Activated T-helper 2 cell treated with anti-CD3 and anti-CD28 coated beads, Interferon-gamma antibody, Interleukin-2, Interleukin-4, amounts not matched to agents 10 μg/mL and 5 μg/mL and 100 μg/mL, durations not matched to agents 14 hours and 24 hours and 36 hours (primary cell): ENCODE measurements around the gene SPRED3. TPM values are rescaled to one million over a fixed set of nuclear protein-coding genes. Genes with fewer than 3 reads are reported as not detected.
"Not testable (repeated sequence)": the region's sequence is repeated elsewhere in the genome, so short reads cannot be mapped to it uniquely, and the experiment has no call there.

Experiments
- DNase-seq: peaks from one replicate; pipeline ENCODE4 v3.0.0; 2021; ENCODE audit warnings: low spot score
- H3K27ac Mint-ChIP-seq: one replicate; pipeline ENCODE4 v1.8.0; 2021; ENCODE audit warnings: mixed read lengths
- H3K27me3 Mint-ChIP-seq: one replicate; pipeline ENCODE4 v1.8.0; 2021; ENCODE audit warnings: low read depth, mixed read lengths
- H3K36me3 Mint-ChIP-seq: one replicate; pipeline ENCODE4 v1.8.0; 2021; ENCODE audit warnings: low read depth, mixed read lengths
- H3K4me1 Mint-ChIP-seq: one replicate; pipeline ENCODE4 v1.8.0; 2021; ENCODE audit warnings: low read depth, mixed read lengths
- H3K4me3 Mint-ChIP-seq: one replicate; pipeline ENCODE4 v1.8.0; 2021; ENCODE audit warnings: low read depth, mild to moderate bottlenecking, moderate library complexity, mixed read lengths
- H3K9me3 Mint-ChIP-seq: one replicate; pipeline ENCODE4 v1.8.0; 2021; ENCODE audit warnings: mixed read lengths
- intact Hi-C: fragments of 100-400 bp; cut with micrococcal nuclease; formaldehyde crosslinking; loops from one replicate; pipeline ENCODE4 v1.15.1; 2023
- total RNA-seq: library from RNA; stranded (reverse); gene quantifications from 2 replicates; pipeline ENCODE4 v1.2.3, GENCODE V29; 2022

The SPRED3 gene
- total RNA-seq, 1 donor from 2014 or later, result 3.2 TPM

GRCh38 chr19:38402623-38402966 lies 14.1 kb downstream of the SPRED3 start:
- peak overlapping the region; percentile 76 for H3K27ac Mint-ChIP-seq
- H3K4me3 Mint-ChIP-seq, result peak overlapping the region; percentile 75
- peaks cover 3% of the 10 kb centered on the region for H3K27me3 Mint-ChIP-seq
- H3K4me1 Mint-ChIP-seq, result peaks cover 8% of the 10 kb centered on the region
- intact Hi-C loops, result loop anchor here (2.0 to 10.0 kb wide), 3 partner anchors 38 to 235 kb away; no protein-coding TSS in a partner anchor
- H3K36me3 Mint-ChIP-seq, result peaks cover 17% of the 10 kb centered on the region
- no peak for DNase-seq
- H3K9me3 Mint-ChIP-seq, result no peaks in the 10 kb centered on the region

GRCh38 chr19:38402967-38403674 lies 14.6 kb downstream of the SPRED3 start, which contains the start of gene FAM98C:
FAM98C (plus strand) TSS chr19:38403093; CDS start chr19:38403154, 61 bp downstream.
- Mint-ChIP-seq H3K27ac (peak within 1 kb of the TSS; percentile 94), H3K4me1 (peaks cover 8% of the 10 kb centered on the region), H3K4me3 (peak within 1 kb of the TSS; percentile 87), H3K36me3 (peaks cover 20% of the 10 kb centered on the region), H3K27me3 (peaks cover 3% of the 10 kb centered on the region), H3K9me3 (no peaks in the 10 kb centered on the region)
- peak; percentile 97 for DNase-seq
- intact Hi-C loops, result loop anchor here (2.0 to 10.0 kb wide), 3 partner anchors 38 to 234 kb away; no protein-coding TSS in a partner anchor

- intact Hi-C loops, result loop anchor here (5.0 to 10.0 kb wide), 2 partner anchors 110 to 232 kb away; no protein-coding TSS in a partner anchor
- H3K4me3 Mint-ChIP-seq, result peak overlapping the region; percentile 55
- H3K4me1 Mint-ChIP-seq, result peaks cover 6% of the 10 kb centered on the region
- H3K27ac Mint-ChIP-seq, result no peak overlapping the region
- DNase-seq, result no peak
- peaks cover 32% of the 10 kb centered on the region for H3K36me3 Mint-ChIP-seq
- no peaks in the 10 kb centered on the region for H3K9me3 Mint-ChIP-seq
- H3K27me3 Mint-ChIP-seq, result no peaks in the 10 kb centered on the region
Observed at GRCh38 chr19:38404858-38405257, 16.4 kb downstream of the SPRED3 start.

GRCh38 chr19:38405276-38405675 lies 16.8 kb downstream of the SPRED3 start:
- H3K27me3 Mint-ChIP-seq, result no peaks in the 10 kb centered on the region

GRCh38 chr19:38409631-38410133 lies 21.2 kb downstream of the SPRED3 start:
- intact Hi-C loops, result loop anchor here (10.0 kb wide), 1 partner anchor 105 kb away; no protein-coding TSS in a partner anchor
- Mint-ChIP-seq H3K4me1 (no peaks in the 10 kb centered on the region), H3K4me3 (no peak overlapping the region), H3K27me3 (no peaks in the 10 kb centered on the region), H3K36me3 (peaks cover 42% of the 10 kb centered on the region), H3K27ac (no peak overlapping the region), H3K9me3 (no peaks in the 10 kb centered on the region)
- DNase-seq, result no peak

More at GRCh38 chr19:38405276-38405675, 16.8 kb downstream of the SPRED3 start:
- peak overlapping the region; percentile 50 for H3K27ac Mint-ChIP-seq
- intact Hi-C loops, result loop anchor here (10.0 kb wide), 1 partner anchor 110 kb away; no protein-coding TSS in a partner anchor
- H3K4me3 Mint-ChIP-seq, result peak overlapping the region; percentile 30
- no peaks in the 10 kb centered on the region for H3K9me3 Mint-ChIP-seq
- no peak for DNase-seq
- H3K4me1 Mint-ChIP-seq, result peaks cover 6% of the 10 kb centered on the region
- H3K36me3 Mint-ChIP-seq, result peaks cover 35% of the 10 kb centered on the region

- H3K9me3 Mint-ChIP-seq, H3K27me3 Mint-ChIP-seq, H3K4me1 Mint-ChIP-seq, H3K4me3 Mint-ChIP-seq, H3K27ac Mint-ChIP-seq, DNase-seq, intact Hi-C loops: not testable (repeated sequence)
- peaks cover 39% of the 10 kb centered on the region for H3K36me3 Mint-ChIP-seq
Observed at GRCh38 chr19:38410407-38410806, 21.9 kb downstream of the SPRED3 start.

GRCh38 chr19:38411041-38411712 lies 22.7 kb downstream of the SPRED3 start:
- H3K27me3 Mint-ChIP-seq, result no peaks in the 10 kb centered on the region
- H3K9me3 Mint-ChIP-seq, result no peaks in the 10 kb centered on the region
- peaks cover 37% of the 10 kb centered on the region for H3K36me3 Mint-ChIP-seq
- no peaks in the 10 kb centered on the region for H3K4me1 Mint-ChIP-seq
- no peak for DNase-seq
- intact Hi-C loops, result no loop called here
- H3K27ac Mint-ChIP-seq, result no peak overlapping the region
- no peak overlapping the region for H3K4me3 Mint-ChIP-seq

GRCh38 chr19:38411898-38412297 lies 23.4 kb downstream of the SPRED3 start:
- intact Hi-C loops, H3K4me1 Mint-ChIP-seq, H3K9me3 Mint-ChIP-seq, H3K27ac Mint-ChIP-seq, DNase-seq, H3K27me3 Mint-ChIP-seq, H3K4me3 Mint-ChIP-seq: not testable (repeated sequence)
- peaks cover 34% of the 10 kb centered on the region for H3K36me3 Mint-ChIP-seq

- Mint-ChIP-seq H3K9me3 (no peaks in the 10 kb centered on the region), H3K27ac (no peak overlapping the region), H3K4me3 (no peak overlapping the region), H3K36me3 (peaks cover 34% of the 10 kb centered on the region), H3K27me3 (no peaks in the 10 kb centered on the region), H3K4me1 (peaks cover 9% of the 10 kb centered on the region)
- DNase-seq, result no peak
- intact Hi-C loops, result no loop called here
Observed at GRCh38 chr19:38412491-38412890, 24.0 kb downstream of the SPRED3 start.

- intact Hi-C loops, result no loop called here
- Mint-ChIP-seq H3K9me3 (no peaks in the 10 kb centered on the region), H3K4me1 (peaks cover 14% of the 10 kb centered on the region), H3K27me3 (no peaks in the 10 kb centered on the region), H3K4me3 (no peak overlapping the region), H3K36me3 (peaks cover 31% of the 10 kb centered on the region), H3K27ac (no peak overlapping the region)
- no peak for DNase-seq
Observed at GRCh38 chr19:38412961-38413360, 24.5 kb downstream of the SPRED3 start.

GRCh38 chr19:38413416-38413815 lies 24.9 kb downstream of the SPRED3 start:
- Mint-ChIP-seq H3K9me3 (no peaks in the 10 kb centered on the region), H3K27ac (no peak overlapping the region), H3K27me3 (no peaks in the 10 kb centered on the region), H3K4me3 (no peak overlapping the region), H3K36me3 (peaks cover 29% of the 10 kb centered on the region), H3K4me1 (peaks cover 16% of the 10 kb centered on the region)
- intact Hi-C loops, result no loop called here
- DNase-seq, result no peak

- H3K9me3 Mint-ChIP-seq, result no peaks in the 10 kb centered on the region
- no peak for DNase-seq
- intact Hi-C loops, result no loop called here
- peaks cover 13% of the 10 kb centered on the region for H3K36me3 Mint-ChIP-seq
- peak overlapping the region; percentile 60 for H3K27ac Mint-ChIP-seq
- H3K27me3 Mint-ChIP-seq, result no peaks in the 10 kb centered on the region
- H3K4me3 Mint-ChIP-seq, result peak overlapping the region; percentile 73
- H3K4me1 Mint-ChIP-seq, result peaks cover 22% of the 10 kb centered on the region
Observed at GRCh38 chr19:38417146-38417543, 28.6 kb downstream of the SPRED3 start.
